HG03039 (cell line): ENCODE results near the gene ATPAF2.

Experiments
- ATAC-seq: cut with Tn5 transposase; IDR thresholded peaks from one replicate; pipeline ENCODE4 v1.9.1; 2021; ENCODE audit warnings: mild to moderate bottlenecking, moderate library complexity; ENCODE audit not compliant: unreplicated experiment

The ATPAF2 gene

DNA sequence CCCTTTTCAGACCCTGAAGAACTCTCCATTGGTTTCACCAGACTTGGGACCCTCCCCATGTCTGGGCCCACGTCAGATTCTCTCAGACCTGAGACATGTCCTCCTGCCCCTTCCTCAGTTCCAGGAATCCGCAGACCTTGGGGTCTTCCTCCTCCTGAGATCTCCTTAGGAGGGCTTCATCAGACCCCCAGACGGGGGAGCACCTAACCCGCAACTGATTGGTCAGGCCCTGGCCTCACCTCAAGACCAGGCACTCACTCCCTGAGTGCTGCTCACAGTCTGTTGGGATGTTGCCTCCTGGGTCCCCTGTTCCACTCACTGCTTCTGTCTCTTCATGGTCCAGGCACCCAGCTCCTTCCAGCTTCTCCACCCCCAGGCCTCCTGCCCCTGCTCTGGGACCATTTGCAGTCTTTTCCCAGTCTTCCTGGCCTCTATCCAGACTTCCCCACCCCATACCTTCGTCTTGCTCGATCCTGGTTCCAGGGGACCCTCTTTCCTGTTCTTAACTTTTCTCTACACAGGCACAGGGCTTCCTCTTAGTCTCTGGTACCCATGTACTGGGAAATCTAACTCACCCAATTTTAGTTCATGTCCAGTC lies 1.4 kb upstream of the ATPAF2 start:
- ATAC-seq: no peak

DNA sequence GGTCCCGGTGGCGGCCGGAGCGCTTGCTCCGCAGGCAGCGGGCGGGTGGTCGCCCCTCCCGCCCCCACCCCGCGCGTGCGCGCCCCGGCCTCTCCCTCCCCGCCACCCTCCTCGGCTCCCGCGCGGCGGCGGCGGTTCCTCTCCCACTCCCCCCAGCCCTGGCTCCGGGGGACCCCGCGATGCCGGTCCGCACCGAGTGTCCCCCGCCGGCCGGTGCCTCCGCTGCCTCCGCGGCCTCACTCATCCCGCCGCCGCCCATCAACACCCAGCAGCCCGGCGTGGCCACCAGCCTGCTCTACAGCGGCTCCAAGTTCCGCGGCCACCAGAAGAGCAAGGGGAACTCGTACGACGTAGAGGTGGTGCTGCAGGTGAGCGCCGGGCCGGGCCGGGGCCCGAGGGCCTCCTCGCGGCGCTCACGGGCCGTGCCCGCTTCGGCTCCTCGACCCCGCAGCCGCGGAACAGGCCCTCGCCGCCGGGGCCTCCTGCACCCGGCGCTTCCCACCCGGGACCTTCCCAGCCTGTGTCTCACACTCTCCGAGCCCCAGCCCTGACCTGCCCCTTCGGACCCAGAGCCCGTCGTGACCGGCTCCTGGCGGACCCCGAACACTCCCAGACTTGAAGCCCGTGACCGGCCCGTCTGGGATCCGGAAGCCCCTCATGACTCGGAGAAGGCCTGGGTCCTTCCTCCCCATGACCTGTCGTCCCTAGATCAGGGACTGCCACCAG lies 730 bp upstream of the ATPAF2 start:
- ATAC-seq: no peak

DNA sequence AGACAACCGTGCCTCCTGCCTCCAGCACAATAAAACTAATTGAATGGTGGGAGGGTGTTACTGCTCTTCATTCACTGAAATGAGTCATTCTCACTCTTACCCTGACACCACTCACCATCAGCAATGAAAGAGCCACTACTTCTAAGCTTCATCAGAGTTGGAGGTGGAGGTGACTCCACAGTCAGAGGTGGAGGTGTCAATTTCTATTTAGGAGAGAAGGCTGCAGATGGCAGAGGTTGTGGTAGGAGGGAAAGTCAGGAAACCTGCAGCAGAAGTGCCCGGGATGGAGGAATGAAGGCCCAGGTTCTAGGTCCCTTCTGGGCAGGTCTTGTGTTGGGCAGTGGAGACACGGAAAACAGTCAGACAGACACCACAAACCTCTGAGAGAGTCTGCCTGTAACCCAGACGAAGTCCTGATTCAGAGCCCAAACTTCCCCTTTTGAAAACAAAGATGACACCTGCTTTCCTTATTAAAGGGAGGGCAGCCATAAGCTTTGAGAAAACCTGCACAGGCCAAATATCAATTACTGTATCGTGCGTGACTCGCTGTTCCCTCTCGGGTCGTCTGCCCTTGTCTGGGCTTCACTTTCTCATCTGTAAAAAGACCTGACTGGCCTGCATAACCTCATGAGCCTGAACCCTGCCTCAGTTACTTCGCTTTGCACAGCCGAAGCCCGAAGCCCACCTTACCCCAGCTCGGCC lies 668 bp downstream of the ATPAF2 start:
- ATAC-seq: no peak

DNA sequence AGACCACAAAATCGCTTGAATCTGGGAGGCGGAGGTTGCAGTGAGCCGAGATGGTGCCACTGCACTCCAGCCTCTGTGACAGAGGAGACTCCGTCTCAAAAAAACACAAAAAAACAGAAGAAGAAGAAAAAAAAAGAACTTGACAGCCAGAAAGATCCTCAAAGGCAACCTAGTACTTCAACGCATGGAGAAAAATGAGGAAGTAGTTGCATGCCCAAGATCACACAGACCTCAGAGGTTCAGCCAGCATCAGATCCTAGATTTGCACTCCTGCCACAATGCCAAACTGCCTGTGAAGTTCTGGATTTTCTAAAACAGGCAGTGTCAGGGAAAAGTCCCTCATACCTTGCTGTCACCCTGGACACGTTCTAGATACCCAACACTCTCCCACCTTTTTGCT lies 1.5 kb downstream of the ATPAF2 start:
- ATAC-seq: no peak

DNA sequence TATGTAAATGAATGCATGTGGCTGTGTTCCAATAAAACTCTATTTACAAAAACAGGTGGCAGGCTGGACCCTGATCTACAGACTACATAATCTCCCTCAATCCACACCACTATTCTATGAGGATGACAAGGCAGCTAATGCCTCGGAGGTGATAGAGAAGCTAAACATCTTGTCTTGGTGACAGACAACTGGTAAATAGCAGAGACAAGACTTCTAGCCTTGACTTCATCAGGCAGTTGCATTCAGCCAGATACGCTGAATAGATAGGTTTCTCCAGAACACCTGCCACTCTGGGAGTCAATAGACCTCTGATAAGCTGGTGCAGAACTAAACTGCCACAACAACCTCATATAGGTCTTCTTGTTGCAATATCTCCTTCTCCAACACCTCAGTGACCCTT lies 3.3 kb downstream of the ATPAF2 start:
- ATAC-seq: no peak

DNA sequence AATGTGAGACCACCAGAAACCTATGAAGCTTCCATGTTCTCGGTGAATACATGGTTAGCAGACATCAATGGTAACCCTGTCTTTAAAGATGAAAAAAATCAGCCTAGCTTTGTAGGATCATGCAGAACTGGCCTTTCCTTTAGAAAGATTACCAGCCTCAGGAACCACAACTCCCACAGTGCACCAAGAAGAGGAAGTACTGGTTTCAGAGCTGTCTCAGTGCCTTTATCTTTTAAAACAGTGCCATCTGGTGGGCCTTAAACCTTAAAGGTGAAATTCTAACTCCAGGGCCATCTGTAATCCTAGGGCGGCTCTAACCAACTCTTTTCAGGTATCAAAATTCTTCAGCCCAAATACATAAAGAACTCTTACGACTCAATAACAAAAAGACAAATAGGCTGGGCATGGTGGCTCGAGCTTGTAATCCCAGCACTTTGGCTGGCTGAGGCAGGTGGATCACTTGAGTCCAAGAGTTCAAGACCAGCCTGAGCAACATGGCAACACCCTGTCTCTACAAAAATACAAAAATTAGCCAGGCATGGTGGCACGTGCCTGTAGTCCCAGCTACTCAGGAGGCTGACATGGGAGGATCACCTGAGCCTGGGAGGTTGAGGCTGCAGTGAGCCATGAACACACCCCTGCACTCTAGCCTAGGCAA lies 5.4 kb downstream of the ATPAF2 start:
- peak; percentile 61 for ATAC-seq

DNA sequence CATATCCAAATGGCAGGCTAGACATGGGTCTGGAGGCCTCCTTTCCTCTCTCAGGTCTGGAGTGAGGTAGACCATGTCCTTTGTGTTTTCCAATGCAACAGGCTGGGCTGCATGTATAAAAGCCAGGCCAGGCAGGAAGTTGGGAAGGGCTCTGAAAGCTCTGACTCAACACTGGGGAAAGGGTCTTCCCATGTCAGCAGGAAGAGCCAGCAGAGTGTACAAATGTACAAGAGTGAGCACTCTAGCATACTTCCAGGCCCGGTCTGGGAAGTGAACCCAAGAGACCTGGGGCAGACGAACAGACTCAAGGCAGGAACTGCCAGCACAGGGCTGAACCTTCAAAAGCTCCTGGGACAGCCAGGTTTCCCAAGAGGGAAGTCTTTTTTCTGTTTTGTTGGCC lies 7.0 kb downstream of the ATPAF2 start:
- no peak for ATAC-seq

DNA sequence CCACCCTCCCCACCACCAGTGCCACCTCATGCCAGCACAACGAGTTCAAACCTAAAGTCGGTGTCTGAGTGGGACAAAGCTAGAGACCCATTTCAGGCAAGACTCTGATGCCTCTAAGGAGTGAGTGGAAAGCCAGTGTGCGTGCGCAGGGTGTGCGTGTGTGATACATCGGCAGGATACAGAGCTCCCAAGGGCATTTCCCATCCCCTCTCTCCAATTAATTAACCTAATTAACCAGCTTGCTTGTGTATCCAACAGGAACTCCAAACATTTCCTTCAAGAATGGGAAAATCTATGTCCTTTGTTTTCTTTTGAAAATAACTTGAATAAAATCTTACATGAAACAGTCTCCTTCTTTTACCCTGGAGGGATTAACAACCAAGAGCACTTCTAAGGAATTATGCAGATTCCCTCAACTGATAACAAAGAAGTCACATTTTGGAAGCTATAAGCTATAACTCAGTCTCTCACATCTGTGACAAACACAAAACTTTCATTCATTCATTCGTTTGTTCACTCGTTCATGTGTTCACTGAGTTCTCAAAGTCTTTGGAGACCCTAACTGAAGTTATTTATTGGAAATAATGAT lies 9.9 kb downstream of the ATPAF2 start:
- ATAC-seq: no peak

DNA sequence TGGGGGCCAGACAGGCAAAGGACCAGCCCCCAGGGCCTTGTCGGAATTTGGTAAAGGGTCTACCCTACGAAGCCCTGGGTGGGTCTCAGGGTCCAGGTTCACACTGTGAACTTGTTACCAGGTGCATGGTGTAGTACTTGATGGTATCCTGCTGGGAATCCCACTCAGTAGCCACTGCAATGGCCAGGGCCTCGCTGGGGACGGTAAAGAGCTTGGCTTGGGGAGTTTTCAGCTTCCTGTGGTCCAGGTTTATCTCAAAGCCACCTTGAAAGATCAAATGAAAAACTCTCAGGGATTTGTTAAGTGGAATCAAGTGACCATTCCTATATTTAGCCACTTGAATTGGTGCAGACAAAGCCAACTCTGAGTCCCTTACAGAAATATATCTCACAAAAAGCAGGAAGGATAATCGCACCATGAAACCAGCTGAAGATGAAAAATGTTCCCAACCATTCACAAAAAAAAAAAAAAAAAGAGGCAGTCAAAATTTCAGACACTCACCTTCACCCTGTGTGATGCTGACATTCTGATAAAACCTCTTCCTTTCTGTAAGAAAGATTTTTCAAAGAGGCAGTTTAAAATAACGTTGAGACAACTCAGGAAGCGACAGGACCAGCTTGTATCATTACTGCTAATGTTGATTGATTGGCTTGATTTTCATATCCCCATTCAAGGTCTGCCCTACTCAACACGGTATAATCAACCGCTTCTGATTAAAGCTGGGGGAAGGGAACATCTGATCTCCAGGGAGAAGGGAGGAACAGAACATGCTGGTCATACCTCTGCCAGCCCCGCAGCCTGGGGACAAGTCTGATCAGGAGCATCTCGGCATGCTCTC lies 10.6 kb downstream of the ATPAF2 start:
- no peak for ATAC-seq

DNA sequence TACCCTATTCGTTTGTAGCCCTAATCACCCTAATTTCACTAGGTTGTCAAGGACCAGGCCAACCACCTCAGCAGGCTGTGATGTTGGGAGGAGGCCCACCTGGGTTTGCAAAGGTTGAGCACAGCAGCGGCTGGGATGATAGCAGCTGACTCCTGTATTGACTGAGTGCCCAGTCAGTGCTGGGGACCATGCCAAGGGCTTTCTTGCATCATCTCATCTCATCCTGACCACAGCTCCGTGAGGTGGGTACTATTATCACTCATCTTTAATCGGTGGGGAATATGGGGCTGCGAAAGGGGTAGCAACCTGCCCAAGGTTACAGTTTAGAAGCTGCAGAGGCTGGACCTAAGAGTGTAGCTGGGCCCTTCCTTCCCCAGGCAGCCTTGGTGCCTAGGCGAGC lies 11.7 kb downstream of the ATPAF2 start:
- no peak for ATAC-seq

DNA sequence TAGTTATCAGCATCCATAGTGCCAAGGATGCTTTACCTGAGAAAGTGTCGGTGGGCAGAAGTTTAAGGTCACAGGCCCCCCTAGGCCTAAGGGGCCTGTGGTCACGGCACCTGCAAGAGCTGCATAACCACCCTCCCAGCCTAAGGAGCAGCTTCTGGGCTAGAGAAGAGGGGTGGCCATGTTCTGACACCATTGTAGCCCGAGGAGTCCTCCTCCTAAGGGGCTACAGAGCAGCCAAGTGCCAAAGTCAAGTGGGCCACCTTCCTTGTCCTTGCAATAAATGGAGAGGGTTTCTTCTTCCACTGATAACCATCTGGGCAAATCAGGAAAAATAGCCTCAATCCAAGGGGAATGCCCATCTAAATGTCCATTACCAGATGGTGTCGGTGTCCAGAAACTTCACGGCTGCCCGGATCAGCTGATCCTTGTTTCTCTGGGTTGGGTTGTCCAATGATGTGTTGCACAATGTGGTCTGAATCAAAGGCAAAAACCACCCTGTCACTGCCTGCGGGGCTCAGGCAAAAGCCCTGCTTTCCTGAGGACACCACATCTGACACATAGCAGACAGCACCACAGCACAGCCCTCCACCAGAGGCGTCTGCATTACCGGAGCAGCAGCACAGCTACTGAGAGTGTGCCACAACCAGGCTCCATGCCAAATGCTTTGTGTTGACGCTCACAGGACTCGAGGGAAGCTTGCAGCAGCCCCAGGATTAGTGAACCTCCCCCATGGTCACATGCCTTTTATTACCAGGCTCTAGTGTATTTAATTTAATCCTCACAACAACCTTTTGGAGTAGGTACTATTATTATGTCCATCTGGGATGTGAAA lies 12.8 kb downstream of the ATPAF2 start:
- ATAC-seq: no peak

DNA sequence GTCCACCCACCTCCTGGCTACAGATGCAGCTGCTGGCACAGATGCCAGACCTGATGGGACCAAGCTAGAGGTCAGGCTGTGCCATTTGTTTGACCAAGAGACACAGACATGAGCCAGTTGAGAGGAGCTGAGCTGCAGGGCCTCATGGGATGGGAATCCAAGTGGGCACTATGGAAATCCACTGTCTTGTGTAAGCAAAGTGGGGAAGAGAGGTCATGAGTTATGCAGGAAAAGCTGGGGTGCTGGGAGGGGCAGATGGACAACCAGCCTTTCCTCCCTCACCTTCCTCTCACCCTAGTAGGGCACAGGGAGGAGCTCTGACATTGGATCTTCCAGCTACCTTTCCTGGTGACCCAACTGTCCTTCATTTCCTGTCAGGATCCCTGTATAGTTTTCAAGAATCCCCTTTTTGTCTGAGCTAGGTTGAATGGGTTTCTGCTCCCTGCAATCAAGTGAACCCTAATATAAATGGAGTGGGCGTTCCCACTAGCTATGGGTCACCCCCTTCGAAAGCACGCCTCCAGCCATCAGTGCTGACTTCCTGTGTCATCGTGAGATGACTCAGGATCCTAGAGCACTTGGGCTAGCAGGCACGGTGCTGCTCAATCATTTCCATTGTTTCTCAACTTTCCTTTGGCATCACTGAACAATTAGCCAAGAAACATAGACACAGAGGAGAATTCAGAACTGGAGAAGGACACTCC lies 13.6 kb downstream of the ATPAF2 start:
- no peak for ATAC-seq

DNA sequence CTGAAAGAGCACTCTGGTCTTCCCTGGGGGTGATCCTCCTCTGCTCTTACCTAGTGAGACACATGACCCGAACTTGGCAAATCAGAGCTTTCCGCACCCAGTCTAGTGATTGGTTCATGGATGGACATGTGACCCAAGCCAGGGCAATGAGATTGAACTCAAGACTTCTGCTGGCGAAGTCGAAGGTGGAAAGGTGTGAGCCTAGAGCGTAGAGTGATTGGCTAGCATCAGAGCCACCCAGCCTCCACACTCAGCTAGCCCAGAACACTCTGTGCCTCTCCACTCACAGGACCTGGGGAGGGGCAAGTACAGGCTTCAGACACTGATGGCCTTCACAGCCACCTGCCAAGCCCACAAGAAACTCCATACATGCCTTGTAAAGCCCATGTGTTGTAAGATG lies 17.6 kb downstream of the ATPAF2 start:
- ATAC-seq: no peak

DNA sequence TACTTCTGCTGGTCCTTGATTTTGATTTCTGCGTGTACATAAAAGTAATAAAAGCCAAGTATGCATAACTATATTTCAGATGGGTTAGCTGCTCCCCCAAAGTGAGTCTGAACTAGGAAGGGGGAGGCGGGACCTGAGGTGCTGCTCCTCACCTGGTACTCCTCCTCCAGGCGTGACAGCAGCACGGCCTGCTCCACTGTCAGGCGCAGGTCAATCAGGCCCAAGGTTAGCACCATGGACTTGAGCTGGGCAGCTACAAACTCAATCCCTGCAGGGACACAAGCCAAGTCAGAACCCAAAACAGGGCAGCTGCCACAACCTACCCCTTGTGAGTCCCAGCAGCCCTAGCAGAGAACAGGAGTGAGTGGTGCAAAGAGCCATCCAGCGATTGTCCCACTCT lies 18.0 kb downstream of the ATPAF2 start:
- ATAC-seq: no peak

DNA sequence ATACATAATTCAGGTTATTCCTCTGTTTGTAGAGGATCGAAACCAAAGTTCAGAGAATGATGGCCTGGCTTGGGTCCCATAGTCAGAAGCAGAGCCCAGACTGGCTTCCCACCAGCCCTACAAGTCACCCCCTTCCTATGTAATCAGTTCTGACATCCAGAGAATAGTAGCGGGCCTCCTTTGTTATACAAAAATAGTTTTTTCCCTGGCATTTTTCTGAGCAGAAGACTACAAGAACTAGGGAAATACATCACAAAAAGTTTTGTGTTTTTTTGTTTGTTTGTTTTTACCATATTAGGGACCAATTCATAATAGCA lies 19.2 kb downstream of the ATPAF2 start:
- no peak for ATAC-seq

DNA sequence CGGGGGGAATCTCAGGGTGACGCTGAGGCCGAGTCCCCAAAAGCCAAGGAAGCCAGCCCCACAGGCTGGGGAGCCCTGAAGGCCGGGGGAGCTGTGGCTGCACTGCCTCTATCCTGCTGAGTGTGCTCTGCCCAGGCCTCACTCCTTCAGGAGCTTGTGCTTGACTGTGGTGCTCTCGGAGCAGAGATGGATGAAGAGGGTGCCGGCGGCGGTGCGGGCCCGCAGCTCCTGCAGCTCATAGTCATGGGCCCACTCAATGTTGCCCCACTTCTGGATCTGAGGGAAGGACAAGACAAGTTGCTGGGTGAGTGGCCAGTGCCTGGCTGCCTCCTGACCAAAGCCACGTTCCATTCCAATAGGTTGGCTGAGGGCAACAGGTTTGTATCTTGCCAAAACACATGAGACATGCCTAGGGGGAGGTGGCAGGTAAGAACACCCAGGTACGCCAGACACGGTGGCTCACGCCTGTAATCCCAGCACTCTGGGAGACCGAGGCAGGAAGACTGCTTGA lies 20.5 kb downstream of the ATPAF2 start:
- ATAC-seq: no peak

DNA sequence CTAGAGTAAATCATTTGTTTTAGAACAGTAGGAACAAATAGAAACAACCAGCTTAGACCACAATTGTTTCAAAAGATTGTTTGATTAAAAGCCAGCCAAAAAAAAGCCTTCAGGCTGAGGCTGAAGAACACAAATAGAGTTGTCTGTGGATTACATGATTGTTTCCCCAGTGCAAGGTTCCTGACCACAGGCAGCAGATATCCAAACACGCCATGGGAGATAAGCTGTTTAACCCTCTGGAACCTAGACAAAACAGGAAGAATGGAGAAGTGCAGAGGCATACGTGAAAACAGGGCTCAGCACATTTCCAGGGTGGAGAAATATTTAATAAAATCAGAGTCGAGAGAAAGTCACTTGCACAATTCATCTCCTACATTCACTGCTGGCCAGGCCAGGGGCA lies 21.0 kb downstream of the ATPAF2 start:
- no peak for ATAC-seq

DNA sequence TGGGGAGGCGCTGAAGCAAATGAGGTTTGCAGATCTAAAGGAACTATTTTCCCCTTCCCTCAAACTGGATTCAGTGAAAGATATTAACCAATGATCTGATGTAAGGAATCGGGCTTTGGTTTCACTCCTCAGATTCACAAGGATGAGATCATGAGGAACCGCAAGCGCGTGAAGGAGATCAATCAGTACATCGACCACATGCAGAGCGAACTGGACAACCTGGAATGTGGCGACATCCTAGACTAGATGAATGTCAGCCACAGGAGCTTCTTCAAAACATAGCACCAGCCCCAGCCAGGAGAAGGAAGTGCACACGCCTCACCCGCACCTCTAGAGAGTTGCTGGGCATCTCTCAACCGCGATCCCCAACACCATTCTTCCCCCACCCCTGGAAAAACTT lies 22.5 kb downstream of the ATPAF2 start:
- no peak for ATAC-seq

DNA sequence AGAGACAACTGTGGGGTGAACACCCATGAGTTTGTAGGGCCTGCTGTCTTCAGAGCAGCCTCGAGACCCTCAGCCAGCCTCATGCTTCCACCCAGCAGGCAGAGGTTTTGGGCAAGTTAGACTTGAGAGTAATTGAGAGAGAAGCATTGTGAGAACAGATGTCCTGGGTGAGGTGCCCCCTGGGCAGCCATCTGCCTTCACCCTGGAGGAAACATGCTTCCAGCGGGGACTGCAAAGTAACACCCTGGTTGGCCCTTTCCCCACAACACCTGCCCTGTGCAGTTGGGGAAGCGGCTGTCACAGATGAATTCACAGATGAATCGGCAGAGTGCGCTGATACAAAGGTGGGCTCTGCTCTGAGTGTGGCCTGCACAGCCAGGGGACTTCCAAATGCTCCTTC lies 23.4 kb downstream of the ATPAF2 start:
- ATAC-seq: no peak
